HL-60/S4 (cell line): Measurements from ENCODE around the gene IER5.

ENCODE experiments used
- in situ Hi-C: fragments of 300-500 bp; cut with MboI; formaldehyde crosslinking; loops from 2 replicates; pipeline ENCODE4 v1.14.3; 2022; ENCODE audit warnings: low sequenced_read_pairs

Gene IER5

DNA sequence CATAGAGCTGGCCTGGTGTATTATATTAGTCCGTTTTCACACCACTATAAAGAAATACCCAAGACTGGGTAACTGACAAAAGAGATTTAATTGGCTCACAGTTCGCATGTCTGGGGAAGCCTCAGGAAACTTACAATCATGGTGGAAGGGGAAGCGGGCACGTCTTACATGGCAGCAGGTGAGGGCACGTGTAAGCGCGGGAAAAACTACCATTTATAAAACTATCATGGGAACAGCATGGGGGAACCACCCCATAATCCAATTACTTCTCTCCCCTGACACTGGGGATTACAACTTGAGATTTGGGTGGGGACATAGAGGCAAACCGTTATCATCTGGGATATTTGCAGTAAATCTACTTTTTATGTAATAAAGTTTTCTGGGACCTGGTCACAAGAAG lies 6.8 kb downstream of the IER5 start:
- in situ Hi-C loops: no loop called here

DNA sequence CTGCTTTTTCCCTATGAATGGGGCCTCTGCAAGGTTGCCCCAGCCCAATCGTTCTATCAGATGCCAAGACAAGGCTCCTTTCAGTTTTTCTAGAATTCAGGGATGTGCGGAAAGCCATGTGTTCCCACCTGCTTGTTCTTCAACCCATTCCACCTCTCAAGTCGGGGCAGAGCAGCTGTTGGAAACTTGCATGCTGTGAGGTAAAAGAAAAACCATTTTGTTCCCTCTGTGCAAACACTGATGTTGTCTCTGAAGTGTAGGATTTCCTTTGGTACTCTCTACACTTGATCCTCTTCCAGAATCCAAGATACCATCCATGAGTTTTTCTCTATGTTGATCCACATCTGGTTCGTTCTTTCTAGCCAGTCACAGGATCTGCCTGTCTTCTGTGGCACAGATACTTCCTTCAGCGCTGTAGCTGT lies 7.3 kb downstream of the IER5 start:
- in situ Hi-C loops: no loop called here

DNA sequence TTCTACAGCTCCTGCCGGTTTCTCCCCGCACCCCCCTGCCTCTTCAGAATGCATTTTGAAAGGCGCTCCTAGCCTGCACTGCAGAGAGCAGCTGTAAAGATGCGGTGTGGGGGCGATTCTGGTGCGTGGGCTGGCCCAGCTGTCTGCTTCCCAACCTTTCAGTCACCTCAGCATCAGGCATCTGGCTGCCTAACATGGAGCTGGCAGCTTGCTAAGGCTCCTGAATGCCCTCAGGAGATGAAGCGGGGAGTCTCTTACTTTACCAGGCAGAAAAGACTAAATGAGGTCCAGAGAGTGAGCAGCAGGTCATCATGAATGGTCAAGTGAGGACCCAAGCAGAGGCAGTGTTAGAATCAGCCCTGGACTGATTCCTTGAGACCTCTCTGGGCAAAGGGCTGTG lies 8.7 kb downstream of the IER5 start:
- in situ Hi-C loops: no loop called here

DNA sequence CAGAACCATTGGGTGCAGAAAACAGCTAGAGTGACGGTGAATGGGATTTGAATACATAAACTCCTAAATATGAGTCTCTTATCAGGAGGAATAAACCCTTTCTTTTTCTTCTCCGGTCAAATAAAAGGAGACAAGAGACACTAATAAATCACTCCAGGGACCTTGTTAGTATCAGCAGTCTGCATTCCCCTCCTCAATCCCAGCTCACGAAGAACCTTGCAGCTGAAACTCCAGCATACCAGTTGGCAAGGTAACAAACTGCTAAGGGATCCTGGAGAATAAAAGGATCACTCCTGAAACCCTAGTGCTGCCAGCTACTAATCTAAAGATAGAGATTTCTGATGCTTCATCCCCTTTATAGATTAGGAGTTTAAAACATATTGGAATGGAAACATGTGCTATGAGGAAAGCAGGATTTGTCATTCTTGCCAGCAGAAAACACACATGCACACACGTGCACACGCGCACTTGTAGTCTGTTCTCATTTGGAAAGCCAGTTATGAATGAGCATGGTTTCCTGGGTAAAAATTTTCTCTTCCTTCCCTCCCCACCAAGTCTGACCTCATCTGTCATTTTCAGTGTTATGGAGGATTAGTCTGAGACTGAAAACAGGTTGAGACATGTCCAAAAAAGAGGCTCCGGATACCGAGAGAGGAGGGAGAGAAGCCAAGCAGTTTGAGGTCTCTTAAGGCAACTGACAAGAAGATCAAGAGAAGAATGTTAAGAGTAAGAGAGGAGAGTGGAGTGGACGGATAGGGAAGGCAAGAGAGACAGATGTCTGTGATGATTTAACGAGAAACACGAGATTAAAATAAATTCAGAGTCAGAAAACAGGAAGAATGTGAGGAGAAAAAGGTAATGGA lies 10.9 kb downstream of the IER5 start:
- in situ Hi-C loops: no loop called here

DNA sequence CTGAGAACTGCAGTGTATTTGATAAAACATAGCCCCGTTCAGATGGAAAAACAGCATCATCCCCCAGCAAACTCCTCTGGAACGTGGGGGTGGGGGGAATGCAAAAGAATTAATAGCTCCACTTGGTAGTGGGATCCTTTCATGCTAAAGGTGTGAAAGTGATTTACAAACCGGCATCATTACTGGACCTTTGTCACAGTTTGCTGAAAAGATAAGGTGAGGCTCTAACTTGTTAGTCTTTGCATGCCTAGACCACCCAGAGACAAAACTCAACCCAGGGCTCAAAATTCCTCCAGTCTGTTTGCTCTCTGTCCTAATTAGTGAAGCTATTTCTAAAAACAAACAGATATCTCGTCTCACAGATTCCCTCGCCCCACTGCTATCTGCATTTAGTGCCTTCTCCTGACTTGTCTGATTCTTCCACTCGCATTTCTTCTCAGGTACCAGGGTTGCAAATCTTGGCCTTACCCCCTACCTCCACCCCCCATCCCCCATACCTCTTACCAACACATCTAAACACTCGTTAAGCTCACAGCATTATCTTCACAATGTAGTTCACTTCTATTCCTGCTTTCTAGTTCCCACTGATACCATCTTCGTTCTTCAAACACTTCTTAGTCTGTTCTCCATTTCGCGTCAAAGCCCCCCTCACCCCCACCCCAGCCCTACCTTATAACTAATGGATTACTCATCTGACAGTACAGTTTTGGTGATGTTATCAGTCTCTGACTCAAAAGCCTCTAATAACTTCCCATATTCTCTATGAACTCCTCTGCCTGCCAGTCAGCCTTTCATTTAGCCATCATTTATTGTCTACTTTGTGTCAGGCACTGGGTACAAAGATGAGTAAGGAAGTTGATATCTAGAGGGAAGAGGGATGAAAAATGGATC lies 11.8 kb downstream of the IER5 start:
- in situ Hi-C loops: no loop called here

DNA sequence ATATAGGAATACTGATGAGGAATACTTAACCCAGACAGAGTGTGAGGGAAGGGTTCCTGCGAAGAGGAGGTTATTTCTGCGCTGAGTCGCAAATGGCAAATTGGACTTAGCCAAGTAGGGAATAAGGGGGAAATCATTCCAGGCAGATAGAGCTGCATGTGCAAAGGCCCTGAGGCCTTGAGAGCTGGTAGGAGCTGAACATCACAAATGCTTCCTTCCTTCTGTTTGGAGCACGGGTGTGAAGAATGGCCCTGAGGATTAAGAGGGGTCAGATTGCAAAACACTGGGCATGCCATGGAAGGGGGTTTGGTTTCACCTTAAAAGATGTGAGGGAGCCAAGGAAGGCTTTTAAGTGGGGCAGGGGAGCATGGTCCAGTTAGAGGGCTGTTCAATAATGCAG lies 12.4 kb downstream of the IER5 start:
- in situ Hi-C loops: no loop called here

DNA sequence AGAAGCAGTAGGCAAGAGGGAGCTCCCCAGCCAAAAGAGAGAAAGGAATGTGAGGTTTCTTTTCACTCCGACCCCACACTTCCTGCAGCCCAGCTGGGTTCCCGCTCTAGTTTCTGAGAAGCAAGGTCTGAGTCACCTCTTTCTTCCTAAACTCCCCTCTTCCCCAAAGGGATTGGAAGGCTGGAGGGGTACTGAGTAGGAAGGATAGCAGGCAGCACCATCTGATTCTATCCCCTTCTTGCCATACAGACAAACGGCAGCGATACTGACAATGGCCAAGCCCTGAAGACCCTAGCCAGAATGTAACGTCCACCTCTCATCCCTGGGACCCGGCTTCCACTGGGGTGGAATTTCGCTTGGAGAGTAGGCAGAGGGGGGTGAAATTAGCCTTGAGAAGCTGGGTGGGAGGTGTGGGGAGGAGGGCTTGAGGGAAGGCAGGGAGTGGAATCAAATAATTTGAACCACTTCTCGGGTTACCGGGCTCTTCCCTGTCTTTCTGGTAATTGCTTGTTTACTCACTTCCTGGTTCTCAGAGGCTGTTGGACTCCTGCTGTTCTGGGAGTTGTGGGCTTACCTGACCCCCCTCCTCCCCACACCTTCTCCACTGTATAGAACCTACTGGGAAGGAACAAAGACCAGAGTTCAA lies 13.2 kb downstream of the IER5 start:
- in situ Hi-C loops: no loop called here

DNA sequence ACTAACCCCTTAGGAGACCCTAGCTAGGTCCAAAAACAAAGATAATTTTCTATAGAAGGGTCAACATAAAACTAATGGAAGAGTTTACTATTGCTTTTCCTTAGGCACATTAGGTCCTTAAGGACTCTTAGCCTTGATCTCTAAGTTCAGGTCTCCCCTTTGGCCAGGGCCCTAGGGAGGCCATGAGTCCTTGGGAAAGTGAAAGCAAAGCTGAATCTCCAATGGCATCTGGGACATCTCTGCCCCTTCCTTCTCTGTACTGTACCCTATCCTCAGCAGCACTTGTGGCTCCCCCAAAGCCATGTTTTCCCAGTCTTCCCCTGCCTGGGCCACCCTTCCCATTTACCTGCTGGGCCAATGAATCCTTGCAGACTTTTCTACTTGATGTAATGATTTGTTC lies 14.3 kb downstream of the IER5 start:
- in situ Hi-C loops: no loop called here

DNA sequence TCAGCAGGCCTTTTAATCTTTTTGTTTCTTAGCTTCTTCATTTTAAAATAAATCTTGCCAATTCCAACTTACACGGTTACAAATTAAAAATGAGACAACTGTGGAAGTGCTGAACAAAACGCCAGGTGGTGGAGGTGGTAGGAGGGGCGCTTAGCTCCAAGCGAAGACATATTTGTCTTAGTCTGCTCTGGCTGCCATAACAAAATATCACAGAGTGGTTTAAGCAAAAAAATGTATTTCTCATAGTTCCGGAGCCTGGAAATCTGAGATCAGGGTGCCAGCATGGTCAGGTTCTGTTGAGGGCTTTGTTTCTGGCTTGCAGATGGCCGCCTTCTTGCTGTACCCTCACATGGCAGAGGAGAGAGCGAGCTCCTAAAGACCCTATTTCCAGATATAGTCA lies 14.9 kb downstream of the IER5 start:
- in situ Hi-C loops: no loop called here

DNA sequence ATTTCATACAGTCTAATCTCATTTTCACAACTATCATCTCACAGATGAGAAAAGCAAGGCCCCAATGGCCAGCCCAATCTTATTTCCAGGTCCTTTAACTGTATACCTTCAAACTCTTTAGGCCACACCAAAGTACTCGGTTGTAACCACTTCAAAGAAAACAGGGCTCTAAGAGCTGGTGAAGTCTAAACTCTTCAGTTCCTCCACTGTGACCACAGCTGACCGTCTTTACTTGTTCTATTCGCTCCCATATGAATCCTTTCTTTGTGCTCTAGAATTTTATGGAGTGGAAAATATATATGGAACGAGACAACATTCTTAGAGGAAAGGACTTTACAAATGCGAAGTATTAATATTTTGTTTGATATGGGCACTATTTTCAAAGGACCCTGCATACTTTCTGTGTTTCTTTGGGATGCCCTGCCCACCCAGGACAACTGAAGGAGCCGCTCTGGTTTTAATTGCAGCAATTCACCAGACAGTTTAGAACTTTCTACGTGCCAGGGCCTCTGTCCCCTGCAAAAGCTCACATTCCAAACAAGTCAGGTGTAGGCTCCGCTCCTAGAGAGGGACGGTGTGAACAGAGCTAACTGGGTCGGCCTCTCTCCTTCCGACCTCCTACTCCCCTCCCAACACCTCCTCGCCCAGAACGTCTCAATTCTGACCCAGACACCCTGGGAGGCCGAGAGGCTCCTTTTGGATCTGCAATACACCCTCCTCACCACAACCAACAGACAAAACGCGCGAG lies 15.7 kb downstream of the IER5 start:
- in situ Hi-C loops: no loop called here

DNA sequence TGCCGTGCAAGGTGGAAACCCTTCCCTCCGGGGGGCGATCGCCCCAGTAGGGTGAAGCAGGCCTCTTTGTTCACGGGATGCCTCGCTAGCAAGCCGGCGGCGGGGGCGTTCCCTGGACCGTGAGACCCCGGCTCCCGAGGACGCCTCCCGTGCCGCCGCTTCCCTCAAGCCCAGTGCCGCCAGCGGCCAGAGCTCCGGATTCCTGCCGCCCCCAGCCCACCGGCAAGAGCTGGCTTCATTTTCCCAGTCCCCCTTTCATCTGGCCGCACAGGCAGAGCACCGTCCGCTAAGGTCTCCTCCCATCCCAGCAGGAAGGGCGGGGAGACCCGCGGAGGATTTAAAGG lies 16.3 kb downstream of the IER5 start:
- in situ Hi-C loops: no loop called here

DNA sequence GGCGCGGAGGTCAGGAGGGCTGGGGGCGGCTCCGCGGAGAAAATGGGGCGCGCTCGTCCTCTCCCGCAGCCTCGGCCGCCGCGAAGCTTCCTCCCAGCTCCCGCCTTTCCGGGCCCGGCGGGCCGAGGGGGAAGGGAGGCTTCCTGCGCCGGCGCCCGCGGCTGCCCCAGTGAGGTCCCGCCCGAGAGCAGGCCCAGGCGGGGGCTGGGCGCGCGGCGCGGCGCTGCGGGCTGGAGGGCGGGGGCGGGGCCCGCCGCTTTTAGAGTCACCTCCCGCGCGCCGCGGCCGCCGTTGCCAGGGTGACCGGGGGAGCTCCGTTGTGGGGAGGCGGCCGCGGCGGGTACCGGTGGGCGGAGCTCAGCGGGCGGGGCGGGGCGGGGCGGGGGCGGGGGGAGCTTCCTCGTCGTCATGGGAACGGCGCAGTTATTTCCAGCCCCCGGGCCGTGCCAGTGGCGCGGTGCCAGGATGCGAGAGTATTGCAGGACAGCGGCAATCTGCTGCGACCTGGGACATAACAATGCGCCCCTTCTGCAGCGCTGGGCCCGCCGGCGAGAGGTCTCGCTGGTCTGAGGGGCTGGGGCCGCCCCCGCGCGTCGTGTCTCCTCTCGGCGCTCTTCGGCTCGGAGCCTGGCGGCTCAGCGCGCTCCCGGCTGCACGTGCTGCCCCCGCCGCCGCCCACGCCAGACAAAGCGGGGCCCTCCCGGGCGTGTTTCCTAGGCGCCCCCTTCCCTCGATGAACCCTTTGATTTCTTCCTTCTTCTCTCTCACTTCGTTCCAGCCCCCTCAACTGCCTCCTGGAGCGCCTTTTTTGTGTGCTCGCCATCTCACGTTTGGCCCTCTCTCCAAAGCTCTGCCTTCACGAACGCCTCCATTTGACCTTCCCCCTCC lies 16.9 kb downstream of the IER5 start:
- in situ Hi-C loops: no loop called here

DNA sequence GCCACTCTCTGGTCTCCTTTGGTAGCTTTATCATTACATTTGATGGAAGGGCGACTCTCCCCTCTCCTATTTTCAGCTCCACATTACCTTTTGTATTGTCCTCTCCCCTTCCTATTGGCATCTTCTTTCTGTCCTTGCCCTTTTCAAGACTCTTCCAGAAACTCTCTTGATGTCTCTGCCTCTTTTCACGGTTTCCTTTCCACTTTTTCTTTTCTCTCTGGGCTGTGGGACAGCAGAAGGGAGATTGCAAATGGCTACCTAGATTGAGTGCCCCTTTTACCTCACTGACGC lies 17.5 kb downstream of the IER5 start:
- in situ Hi-C loops: no loop called here

DNA sequence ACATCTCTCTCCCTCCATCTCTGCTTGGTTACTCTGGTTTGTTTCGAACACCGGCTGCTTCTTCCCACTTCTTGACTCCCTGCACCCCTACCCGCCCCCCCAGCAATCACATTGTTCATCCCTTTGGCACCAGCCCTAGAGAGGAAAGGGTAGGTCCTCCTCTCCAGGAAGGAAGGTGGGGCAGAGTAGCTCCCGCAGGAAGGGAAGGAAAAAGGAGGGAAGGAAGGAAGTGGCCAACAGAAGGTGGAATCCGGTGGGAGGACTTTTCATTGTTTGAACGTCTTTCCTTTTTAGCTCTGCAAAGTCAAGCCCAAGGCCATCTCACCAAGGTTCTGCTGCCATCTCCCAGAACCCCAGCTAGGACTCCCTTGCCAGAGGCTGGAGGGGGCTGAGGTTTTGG lies 18.0 kb downstream of the IER5 start:
- in situ Hi-C loops: no loop called here

DNA sequence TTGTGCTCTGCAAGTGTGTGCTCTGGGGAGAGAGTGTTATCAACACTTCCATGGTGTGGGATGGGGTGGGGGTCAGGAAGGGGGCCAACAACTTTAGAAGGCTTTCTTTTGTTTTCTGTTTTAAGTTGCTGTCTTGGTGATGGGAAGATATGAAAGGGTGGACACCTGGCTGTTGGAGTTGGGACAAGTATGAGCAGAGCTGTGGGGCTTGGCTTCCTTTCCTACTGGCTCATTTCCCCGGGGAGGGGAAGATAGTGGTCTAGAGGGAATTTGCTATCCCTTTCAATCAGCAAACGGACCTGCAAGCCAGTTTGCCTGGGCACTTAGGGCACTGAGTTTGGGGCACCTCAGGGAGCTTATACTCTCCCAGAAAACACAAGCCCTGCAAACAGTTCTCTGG lies 19.2 kb downstream of the IER5 start:
- in situ Hi-C loops: no loop called here

DNA sequence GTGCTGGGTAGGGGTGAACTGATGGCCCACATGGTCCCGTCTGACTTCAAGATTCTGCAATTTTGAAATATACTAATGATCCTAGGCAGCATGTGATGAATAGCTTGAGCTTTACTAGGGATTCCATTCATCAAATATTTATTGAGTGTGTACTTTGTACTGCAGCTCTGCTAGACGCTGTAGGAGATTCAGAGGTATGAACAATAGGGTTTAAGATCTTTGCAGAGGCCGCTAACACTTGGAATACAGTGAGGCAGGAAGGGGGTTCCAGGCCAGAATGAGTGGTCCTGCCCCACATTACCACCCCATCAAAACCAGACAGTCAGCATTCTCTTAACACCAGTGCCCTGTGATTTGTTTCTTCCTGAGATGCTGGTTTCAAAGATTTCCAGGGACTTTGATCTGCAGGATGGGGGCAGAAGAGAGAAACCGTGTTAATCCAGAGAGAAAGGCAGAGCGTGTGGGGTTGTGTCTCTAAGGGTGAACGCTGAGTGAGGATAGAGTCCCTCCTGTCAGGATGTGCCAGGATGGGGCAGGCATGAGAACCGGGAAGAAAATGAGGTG lies 19.9 kb downstream of the IER5 start:
- in situ Hi-C loops: no loop called here

DNA sequence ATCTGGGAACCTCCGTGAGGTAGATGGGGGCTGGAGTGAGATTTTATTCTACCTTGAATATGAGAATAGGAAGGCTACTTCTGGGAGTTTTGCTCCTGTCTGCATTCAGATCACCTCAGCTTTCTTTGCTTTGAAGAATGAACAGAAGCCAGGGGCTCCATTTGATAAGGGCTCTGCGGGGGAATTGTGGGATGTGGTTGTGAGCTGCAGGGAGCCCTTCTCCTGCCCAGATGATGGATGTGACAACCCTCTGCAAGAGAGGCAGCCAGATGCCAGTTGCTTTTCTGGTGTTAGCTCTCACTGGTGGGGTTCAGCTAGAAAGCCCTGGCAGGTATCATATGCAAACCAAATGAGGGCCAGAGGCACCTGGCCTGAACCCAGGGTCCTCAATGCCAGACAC lies 21.5 kb downstream of the IER5 start:
- in situ Hi-C loops: no loop called here

DNA sequence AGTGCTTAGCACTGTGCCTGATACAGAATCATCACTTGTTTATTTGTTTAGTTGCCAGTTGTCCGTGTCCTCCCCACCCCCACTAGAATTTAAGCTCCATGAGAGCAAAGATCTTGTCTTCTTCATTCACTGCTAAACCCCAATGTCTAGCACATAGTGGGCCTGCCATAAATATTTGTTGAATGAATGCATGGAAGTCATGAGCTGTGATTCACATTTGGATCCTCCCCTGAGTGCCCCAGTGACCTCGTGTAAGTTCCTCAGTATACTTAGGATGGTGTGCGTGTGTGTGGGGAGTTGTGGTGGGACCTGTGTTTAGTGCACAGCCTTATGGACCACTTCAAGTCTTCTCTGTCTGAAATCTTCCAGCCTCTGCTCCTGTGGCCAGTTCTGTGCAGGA lies 23.1 kb downstream of the IER5 start:
- in situ Hi-C loops: no loop called here

DNA sequence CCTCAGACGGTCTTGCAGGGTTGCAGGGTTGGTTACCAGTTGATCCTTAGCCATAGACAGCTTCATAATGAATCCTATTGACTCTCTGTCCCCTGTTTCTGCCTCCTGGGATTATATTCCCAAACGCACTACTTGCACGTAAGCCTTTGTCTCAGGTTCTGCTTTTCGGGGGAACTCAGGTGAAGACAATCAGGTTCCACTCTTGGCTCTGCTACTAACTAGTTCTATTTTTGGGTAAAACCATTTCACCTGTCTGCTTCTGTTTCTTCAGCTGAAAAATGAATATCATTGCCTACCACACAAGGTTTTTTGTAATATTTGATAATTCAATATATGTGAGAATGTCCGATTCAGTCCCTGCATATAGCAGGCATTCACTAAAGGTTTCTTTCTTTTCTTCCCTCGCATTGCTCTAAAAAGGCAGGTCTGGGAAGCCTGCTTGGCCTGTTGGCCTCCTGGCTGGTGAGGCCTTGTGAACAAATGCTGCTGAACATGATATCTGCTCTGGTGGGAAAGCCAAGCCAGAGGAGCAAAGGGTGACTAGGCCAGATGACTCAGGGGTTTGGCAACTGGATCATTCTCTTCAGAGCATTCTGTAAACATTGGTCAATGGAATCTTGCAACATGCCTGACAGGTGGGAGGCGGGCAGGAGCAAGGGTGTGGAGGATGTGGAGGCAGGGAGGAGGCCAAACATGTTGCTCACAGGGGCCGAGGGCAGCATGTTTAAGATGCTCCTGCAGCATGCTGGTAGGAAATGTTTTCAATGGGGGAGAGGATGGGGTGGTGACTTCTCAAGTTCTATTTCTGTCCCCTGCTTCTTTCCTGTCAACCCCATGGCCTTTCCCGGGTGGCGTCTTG lies 23.8 kb downstream of the IER5 start:
- in situ Hi-C loops: no loop called here
